HG03469 (cell line): Measurements from ENCODE around the gene PLK3.
"Not testable (repeated sequence)": the region's sequence is repeated elsewhere in the genome, so short reads cannot be mapped to it uniquely, and the experiment has no call there.

Source experiments
- ATAC-seq: cut with Tn5 transposase; IDR thresholded peaks from one replicate; pipeline ENCODE4 v1.9.1; 2021; ENCODE audit warnings: mild to moderate bottlenecking, moderate library complexity, moderate number of reproducible peaks; ENCODE audit not compliant: unreplicated experiment

Gene PLK3

DNA sequence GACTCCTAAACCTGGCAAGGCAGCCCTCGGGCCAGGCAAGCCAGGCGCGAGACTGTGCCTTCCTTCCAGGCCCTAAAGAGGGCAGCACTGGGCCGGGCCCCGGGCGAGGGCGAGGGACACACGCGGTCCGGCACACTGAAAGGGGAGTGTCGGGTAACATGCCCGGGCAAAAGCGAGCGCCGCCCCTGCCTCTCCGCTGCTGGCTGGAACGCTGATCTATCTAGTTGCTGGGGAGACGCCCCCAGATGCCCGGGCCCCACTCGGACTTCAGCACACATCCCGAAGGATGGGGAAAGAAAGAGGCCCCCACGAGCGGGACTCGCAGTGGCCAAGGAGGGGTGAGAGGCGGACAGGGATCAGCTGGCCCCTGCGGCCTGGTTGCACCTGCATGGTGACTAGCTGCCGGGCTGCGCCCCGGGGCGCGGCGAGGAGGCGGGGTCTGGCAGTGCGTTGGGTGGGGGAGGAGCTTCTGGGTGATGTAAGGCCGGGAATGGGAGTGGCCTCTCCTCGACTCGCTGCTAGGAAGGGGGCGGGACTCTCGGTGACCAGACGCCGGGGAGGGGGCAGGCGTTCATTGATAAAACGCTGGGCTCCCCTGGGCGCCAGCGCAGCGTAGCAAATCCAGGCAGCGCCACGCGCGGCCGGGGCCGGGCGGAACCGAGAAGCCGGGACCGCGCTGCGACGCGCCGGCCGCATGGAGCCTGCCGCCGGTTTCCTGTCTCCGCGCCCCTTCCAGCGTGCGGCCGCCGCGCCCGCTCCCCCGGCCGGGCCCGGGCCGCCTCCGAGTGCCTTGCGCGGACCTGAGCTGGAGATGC is at the start of gene PLK3:
Gene PLK3 (plus strand): TSS at position 608 of the 815 bp plus-strand sequence. CDS start 87 bp downstream, at position 695.
- peak; percentile 48 for ATAC-seq

DNA sequence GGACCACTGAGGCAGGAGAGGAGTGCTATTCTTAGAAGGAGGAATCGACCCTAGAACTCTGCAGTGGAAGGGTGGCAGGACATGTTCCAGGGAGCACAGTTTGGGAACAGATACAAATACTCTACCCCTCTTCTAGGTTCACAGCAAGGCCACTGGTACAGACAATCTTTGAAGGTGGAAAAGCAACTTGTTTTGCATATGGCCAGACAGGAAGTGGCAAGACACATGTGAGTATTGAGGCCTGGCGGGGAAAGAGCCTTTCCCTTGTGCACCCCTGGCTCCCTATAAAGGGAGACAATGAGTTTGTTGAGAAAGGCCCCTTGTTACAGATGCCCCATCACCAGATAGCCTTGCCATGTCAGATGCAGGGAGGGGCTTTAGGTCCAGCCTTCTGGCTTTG is 42.8 kb upstream of the PLK3 start:
- no peak for ATAC-seq

DNA sequence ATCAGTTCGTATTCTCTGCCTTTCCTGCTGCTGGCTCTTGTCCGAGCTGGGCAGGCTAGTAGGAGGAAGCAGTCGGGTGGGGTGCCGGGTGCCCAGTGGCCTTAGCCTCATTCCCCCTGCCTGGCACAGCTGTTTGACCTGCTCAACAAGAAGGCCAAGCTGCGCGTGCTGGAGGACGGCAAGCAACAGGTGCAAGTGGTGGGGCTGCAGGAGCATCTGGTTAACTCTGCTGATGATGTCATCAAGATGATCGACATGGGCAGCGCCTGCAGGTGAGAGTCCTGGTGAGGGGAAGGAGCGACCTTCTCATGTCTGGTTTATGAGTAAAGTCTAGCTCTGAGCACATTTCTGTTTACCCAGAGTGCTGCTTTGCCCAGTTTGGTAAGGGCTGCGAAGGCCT is 41.1 kb upstream of the PLK3 start:
- no peak for ATAC-seq

DNA sequence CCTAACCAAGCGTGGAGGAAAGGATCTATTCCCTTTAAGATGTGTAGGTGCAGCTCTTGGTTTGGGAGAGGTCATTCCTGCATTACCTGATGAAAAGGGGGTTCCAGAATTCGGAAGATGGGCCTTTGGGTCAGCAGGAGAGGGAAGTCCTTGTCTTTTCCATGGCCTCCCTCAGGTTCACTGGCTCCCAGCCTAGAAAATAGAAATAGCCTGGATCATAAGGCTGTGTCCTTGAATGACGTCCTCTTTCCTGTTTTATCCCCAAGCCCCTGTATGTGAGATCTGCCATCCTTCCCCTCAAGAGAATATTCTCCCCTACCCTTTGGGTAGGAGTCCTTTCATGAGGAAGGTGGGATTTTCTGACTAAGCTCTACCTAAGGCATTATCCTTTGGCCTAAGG is 39.3 kb upstream of the PLK3 start:
- ATAC-seq, result no peak

DNA sequence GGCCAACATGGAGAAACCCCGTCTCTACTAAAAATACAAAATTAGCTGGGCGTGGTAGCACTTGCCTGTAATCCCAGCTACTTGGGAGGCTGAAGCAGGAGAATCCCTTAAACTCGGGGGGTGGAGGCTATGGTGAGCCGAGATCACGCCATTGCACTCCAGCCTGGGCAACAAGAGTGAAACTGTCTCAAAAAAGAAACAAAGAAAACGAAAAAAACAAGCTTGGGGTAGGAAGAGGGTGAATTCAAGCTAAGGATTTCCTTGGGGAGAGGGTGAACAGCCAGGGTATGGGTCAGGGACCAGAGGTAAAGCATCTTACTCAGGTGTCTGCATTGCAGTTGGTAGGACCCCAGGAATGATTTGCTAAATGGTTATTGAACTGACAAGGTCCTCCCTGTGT is 33.8 kb upstream of the PLK3 start:
- not testable (repeated sequence) for ATAC-seq

DNA sequence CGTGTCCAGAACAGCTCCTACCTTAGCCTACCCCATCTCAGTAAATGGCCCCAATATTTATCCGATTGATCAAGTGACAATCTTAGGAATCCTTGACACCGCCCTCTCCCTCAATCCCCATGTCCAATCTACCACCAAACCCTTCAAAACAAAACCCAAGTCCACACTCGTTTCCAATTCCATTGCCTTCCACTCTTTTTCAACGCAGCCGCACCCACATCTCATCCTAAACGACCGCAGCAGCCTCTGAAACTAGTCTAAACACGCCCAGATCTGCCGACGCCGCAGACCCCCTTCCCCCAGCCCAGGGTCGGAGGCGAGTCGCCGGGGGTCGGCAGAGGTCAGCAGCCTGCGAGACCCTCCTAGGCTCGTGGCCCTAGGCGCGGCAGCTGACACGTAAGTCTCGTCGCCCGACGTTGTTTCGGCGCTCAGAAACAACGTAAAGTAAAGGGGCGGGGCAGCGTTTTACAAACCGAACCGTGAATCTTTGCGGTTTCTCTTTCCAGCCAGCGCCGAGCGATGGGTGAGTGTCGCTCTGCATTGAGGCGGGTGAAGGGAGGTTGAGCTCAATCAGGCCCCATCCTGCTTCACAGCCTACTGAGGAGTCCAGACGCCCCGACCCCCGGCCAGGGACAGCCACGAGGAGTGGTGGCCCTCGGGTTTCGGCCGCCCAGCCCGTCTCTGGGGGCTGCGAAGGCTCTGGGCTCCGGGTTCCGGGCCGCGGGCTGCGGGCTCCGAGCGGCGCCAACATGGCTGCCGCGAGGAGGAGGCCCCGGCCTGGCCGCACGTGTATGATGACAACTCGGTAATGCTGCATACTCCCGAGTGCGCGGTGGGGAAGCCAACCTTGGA is 24.9 kb upstream of the PLK3 start, which contains the start of gene RPS8:
Gene RPS8 (plus strand): TSS at position 463 of the 852 bp plus-strand sequence. CDS start 57 bp downstream, at position 520.
- ATAC-seq, result peak; percentile 52

DNA sequence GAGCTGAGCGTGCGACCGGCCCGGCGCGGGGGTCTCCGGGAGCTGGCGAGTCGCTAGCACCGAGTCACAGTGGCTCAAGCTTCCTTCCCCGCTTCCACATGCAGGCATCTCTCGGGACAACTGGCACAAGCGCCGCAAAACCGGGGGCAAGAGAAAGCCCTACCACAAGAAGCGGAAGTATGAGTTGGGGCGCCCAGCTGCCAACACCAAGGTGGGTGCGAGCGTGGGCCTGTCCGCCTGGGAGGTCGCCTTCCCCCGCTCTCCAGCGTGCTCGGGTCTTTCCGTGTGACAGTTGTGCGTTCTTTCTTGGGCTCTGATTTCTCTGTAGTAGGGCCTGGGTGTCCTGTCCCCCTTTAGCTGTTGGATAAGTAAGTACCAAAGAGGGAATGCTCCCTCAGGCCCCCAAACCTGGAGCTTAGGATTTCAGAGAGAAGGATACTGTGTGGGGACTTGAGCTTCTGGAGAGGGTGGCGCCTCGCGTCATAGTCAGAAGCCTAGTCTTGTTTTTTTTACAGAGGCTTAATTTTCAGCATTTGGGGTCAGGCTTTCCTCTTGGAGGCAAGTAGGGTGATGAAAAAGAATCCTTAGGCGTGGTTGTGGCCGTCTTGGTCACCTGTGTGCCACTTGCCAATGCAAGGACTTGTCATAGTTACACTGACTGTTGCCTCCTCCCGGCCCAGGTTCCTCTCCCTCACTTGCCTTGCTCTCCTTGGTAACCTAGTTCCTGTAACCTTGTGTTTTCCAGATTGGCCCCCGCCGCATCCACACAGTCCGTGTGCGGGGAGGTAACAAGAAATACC is 24.0 kb upstream of the PLK3 start:
- ATAC-seq, result no peak

DNA sequence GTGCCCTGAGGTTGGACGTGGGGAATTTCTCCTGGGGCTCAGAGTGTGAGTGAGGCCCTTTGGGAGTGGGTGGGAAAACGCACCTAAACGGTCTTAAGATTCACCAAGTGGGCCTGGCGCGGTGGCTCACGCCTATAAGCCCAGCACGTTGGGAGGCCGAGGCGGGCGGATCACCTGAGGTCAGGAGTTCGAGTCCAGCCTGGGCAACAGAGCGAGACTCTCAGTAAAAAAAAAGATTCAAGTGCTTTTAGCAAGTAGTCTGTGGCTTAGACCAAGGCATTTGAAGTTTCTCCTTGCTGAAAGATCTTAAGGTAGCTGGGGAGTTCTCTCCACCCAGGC is 23.5 kb upstream of the PLK3 start:
- no peak for ATAC-seq

DNA sequence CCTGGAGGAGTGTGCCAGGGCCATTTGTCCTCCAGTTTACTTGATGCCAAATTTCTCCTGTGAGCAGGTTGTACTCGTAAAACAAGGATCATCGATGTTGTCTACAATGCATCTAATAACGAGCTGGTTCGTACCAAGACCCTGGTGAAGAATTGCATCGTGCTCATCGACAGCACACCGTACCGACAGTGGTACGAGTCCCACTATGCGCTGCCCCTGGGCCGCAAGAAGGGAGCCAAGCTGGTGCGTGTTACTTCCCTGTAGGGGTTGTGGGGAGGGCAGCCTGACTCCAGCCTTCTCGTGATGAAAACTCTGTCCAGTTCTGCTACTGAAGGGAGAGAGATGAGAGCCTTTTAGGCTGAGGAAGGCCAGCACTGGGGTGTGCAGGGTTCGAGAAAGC is 22.6 kb upstream of the PLK3 start:
- ATAC-seq, result no peak

DNA sequence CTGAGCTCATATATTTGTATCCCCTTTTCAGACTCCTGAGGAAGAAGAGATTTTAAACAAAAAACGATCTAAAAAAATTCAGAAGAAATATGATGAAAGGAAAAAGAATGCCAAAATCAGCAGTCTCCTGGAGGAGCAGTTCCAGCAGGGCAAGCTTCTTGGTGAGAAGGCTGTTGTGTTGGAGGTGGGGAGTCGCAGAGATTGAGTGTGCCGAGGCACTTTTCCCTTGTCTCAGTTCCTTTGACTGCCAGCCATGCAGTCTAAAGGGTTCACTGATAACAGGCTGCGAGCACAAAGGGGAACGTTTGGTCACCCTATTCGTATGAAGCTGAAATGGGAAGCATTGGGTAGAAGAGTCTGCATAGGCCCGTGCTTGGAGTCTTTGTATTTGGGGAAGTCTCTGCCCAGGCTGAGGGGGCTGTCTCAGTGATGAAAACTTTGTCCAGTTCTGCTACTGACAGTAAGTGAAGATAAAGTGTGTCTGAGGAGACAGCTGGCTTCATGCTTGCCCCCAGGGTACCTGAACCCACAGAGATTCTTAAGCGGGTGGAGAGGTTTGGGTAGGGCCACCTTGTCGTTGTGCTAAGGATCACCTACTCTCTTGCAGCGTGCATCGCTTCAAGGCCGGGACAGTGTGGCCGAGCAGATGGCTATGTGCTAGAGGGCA is 22.1 kb upstream of the PLK3 start:
- no peak for ATAC-seq

DNA sequence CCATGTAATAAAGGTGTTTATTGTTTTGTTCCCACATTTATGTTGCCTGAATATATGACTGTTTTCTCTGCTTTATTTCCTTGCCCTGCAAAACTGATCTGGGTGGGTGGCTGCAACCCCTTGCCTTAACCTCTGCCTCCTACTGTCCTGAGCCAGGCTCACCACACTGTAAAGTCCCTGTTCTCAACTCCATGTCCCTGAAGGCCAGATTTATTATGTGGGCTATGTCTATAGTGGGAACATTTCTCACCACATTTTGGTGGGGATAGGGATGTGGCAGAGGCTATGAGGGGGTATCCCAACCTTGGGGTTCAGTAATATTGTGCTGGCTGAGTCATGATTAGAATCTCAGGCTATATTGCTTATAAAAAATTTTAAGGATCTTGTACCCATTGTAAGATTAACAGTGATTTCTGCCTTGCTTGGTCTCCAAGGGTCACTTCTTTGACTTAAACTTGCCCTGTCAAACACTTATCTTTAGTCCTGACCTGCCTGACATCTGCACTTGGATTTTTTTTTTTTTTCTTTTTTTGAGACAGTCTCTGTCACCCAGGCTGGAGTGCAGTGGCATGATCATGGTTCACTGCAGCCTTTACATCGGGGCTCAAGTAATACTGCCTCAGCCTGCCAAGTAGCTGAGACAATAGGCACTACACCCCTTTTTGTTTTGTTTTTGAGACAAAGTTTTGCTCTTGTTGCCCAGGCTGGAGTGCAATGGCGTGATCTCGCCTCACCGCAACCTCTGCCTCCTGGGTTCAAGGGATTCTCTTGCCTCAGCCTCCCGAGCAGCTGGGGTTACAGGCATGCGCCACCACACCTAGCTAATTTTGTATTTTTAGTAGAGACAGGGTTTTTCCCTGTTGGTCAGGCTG is 21.2 kb upstream of the PLK3 start:
- ATAC-seq, result no peak

DNA sequence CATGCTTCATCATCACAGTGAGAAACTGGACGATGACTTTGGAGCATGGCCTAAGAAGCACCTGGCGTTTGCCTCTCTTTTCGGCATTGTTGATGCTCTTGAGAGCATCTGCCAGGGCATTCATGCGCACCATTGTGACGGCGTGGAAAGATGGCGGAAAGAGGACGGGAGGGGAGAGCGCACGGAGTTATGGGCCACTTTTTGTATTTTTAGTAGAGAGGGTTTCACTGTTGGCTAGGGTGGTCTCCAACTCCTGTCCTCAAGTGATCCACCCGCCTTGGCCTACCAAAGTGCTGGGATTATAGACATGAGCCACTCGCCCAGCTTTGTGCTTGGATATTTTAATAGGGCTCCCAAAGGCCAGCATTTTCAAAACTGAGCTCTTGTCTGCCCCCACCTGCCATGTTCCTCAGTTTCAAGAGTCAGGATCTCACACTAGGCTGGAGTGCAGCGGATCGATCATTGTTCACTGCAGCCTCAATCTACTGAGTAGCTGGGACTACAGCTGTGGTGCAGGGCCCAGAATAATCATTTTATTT is 19.5 kb upstream of the PLK3 start:
- ATAC-seq, result no peak

DNA sequence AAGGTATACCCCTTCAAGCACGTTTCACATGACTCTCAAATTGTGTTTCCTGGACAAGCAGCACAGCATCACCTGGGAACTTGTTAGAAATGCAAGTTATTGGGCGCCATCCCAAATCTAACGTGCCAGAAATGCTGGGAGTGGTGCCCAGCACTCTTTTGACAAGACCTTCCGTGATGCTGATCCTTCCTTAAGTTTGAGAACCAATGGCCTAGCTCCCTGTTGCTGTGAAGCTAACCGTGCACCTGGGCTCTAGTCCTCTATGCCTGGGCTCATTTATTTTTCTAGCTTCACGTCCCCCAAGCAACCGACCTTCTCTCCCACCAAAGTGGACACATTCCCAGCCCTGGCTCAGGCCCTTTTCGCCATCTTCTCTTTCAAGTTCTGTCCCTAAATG is 16.5 kb upstream of the PLK3 start:
- ATAC-seq, result no peak

DNA sequence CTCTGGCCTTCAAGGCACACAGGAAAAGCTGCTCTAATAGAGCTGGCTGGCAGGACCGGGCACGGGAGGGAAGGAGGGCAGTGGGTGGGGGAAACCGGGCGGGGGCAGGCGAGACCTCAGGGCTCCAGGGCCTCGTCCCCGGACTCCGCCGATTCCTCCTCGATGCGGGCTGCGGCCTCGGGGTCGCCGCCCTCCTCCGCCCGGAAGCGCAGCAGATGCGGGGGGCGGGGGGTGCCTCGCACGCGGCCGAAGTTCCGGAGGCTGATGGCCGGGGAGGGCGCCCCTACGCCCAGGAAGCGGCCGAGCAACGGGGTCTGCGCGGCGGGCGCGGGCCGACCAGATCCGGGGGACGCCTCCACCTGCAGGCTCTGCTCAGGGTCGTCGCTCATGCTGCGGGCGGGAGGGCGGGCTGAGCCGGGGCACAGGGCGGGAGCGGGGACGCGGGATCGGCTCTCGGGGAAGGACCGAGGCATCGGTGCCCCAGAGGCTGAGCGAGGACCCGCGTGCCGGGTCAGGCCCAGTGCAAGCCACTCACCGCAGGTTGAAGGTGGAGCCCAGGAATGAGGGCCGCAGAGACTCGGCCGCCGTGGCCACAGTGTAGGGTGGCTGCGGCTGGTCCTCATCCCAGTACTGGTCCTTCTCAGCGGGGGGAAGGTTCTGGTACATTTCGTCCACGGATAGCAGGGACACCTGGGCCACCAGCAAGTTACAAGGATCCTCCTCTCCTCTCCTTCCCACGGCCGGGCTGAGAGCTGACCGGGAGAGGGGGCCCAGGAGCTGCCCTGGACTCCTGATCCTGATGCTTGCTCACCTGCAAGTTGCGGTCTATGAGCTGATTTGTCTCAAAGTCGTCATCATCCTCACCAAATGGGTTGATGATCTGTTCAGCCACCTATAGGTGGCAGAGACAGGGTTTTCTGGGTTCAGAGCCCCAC is 15.8 kb upstream of the PLK3 start:
- no peak for ATAC-seq

DNA sequence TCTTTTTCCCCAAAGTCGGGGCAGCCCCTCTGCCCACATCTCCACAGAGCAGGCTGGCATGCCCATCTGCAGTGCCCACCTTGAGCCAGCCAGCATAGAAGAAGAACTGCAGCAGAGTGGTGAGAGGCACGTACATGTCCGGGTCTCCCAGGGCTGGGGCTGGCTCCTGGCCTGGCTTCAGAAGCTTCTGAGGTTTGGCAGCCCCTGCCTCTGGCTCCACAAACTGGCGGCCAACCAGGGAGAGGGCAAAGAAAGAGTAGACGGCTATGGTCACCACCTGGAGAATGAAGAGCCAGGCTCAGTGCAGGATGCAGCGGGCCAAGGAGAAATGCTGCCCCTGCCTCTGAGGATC is 15.2 kb upstream of the PLK3 start:
- no peak for ATAC-seq

DNA sequence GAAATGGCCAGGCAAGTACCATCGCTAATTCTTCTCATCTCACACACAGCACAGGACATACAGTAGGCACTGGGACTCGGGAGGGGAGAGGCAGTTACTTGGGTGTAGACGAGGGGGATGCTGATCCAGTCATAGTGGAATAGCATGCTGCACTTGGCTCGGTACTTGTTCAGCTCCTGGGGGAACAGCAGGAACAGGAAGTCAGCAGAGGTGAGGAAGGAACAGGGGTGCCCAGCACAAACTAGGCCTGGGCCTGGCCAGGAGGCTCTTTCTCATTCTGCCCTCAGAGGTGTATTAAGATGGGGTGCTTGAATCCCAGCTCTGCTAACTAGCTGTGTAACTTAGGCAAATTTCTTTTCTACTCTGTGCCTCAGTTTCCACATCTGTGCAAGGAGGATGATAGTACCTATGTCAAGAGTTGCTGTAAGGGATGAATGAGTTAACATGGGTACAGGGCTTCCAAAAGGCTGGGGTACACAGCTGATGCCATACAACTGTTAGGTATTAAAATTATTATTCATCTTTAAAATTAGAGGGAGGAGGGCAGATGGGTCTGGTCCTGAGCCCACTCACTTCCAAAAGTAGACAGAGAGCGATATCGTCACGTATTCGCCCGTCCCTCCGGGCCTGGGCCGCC is 14.6 kb upstream of the PLK3 start:
- ATAC-seq, result no peak

DNA sequence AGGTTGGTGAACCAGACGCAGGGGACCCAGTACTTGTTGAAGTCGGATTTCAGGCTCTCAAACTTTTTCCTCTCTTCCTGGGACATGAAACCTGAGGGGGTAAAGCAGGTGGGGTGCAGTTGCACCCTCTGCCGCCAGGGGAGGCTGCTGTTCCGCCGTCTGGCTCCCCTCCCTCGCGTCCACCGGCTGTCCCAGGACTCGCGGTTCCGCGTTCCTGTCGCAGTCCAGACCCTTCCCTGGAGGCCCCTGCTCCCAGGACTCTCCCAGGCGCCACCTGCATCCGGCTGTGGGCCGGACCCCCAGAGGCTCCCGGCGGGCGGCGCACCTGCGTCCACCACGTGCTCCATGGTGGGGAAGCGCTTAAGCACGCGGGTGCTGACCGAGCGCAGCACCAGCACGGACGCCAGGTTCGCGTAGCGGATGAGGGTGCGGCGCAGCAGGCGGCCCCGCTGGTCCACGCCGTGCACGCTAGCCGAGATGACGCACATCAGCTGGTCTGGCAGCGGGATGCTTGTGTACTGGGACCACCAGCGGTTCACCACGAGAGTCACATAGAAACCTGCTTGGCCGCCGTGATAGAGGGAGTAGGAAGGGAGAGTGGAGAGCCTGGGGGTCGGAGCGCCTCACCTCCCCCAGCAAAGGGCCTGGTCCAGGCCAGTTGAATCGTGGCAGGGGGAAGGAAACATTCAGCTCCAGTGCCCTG is 13.9 kb upstream of the PLK3 start:
- ATAC-seq, result peak; percentile 42
